Smooth muscle cell (in vitro differentiated cells): ENCODE measurements around the gene NEUROD2. TPM values are rescaled to one million over a fixed set of nuclear protein-coding genes. Genes with fewer than 3 reads are reported as not detected.
A peak's percentile ranks its signal among the peaks of the same experiment; 100 is the strongest.

ENCODE experiments used
- DNase-seq: peaks from one replicate; lab custom pipeline; 2025; ENCODE audit not compliant: unreplicated experiment; lab: John Stamatoyannopoulos, UW
- H2AFZ ChIP-seq: fragments of 200-600 bp; sonication (generic); 2 replicates; pipeline ENCODE4 v1.6.0; 2016; ENCODE audit warnings: antibody characterized with exemption, low read depth, mild to moderate bottlenecking
- H3F3A ChIP-seq: fragments of 200-600 bp; sonication (generic); 2 replicates; pipeline ENCODE4 v1.6.0; 2017; ENCODE audit warnings: antibody characterized with exemption, low read depth
- H3K27ac ChIP-seq: fragments of 200-600 bp; sonication (generic); 2 replicates; pipeline ENCODE4 v1.5.1; 2016; ENCODE audit warnings: low read depth, mild to moderate bottlenecking
- H3K27me3 ChIP-seq: fragments of 200-600 bp; sonication (generic); 2 replicates; pipeline ENCODE4 v1.6.1; 2016; ENCODE audit warnings: low read depth, mild to moderate bottlenecking
- H3K36me3 ChIP-seq: fragments of 200-600 bp; sonication (generic); 2 replicates; pipeline ENCODE4 v1.5.1; 2016; ENCODE audit warnings: low read depth
- H3K4me1 ChIP-seq: fragments of 200-600 bp; sonication (generic); 2 replicates; pipeline ENCODE4 v1.5.1; 2016; ENCODE audit warnings: low read depth
- H3K4me2 ChIP-seq: fragments of 200-600 bp; sonication (generic); 2 replicates; pipeline ENCODE4 v1.6.0; 2016; ENCODE audit warnings: mild to moderate bottlenecking
- H3K4me3 ChIP-seq: fragments of 200-600 bp; sonication (generic); 2 replicates; pipeline ENCODE4 v1.5.1; 2016; ENCODE audit warnings: mild to moderate bottlenecking
- H3K79me2 ChIP-seq: fragments of 200-600 bp; sonication (generic); 2 replicates; pipeline ENCODE4 v1.6.0; 2016; ENCODE audit warnings: low read depth, mild to moderate bottlenecking
- H3K9ac ChIP-seq: fragments of 200-600 bp; sonication (generic); 2 replicates; pipeline ENCODE4 v1.6.0; 2016; ENCODE audit warnings: low read depth
- H3K9me3 ChIP-seq: fragments of 200-600 bp; sonication (generic); replicated peaks from 2 replicates; pipeline ENCODE4 v1.5.1; 2016; ENCODE audit warnings: low read depth
- H4K20me1 ChIP-seq: fragments of 200-600 bp; sonication (generic); 2 replicates; pipeline ENCODE4 v1.6.0; 2016; ENCODE audit warnings: low read depth
- CTCF ChIP-seq: fragments of 200-600 bp; sonication (generic); IDR thresholded peaks from 2 replicates; pipeline ENCODE4 v1.5.1; 2017; ENCODE audit warnings: borderline replicate concordance, mild to moderate bottlenecking, antibody characterized with exemption; ENCODE audit not compliant: insufficient read depth, poor library complexity, severe bottlenecking
- WGBS: methylation state at CpG from one replicate; pipeline ENCODE4 v1.1.7; 2016; ENCODE audit warnings: low lambda C conversion rate; 5-methylcytosine and 5-hydroxymethylcytosine counted together
- polyA plus RNA-seq: library from polyadenylated mRNA; unstranded; fragments of >200 nt; fragmentation: Nextera tagmentation; extraction: Ambion mirVana; gene quantifications from 2 replicates; pipeline ENCODE4 v1.2.1, GENCODE V29; 2016
- total RNA-seq: library from RNA; depleted of rRNA; stranded (reverse); fragments of >200 nt; gene quantifications from 2 replicates; pipeline ENCODE4 v1.2.3, GENCODE V29; 2014

NEUROD2 gene
- total and polyA plus RNA-seq, 2 experiments from 2014 or later: 0.19 TPM; not detected in 1

DNA sequence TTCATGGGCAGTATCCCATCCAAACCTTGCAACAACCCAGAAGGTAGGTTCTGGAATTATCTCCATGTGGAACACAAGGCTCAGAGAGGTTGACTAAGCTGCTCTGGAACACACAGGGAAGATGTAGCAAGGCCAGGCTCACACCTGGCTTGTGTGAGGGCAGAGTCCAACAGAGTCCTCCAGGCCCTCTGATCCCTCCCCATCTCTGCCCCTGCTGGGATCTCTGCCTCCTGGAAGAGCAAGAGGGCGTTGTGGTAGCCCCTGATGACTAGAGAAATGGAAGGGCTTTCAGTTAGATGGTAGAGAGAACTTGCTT, 12.0 kb upstream of the NEUROD2 start:
- no peaks in the 10 kb centered on the region for H4K20me1 ChIP-seq
- 44% methylated on average over 1 of the region's 1 CpG for WGBS
- H3K4me2 ChIP-seq: no peak overlapping the region
- H3K79me2 ChIP-seq: no peaks in the 10 kb centered on the region
- peaks cover 71% of the 10 kb centered on the region for H3K27me3 ChIP-seq
- no peak overlapping the region for H3K27ac ChIP-seq
- H3K4me3 ChIP-seq: no peak overlapping the region
- H3F3A ChIP-seq: peaks cover 3% of the 10 kb centered on the region
- H2AFZ ChIP-seq: no peak overlapping the region
- H3K4me1 ChIP-seq: no peaks in the 10 kb centered on the region
- no peak overlapping the region for H3K9ac ChIP-seq
- H3K36me3 ChIP-seq: no peaks in the 10 kb centered on the region
- no peaks in the 10 kb centered on the region for H3K9me3 ChIP-seq
- DNase-seq: no peak
- no peak for TF ChIP-seq CTCF

GRCh38 chr17:39618956-39619785, 11.5 kb upstream of the NEUROD2 start:
- H3K9me3 ChIP-seq: no peaks in the 10 kb centered on the region
- H3K4me3 ChIP-seq: peak overlapping the region; percentile 69
- peaks cover 70% of the 10 kb centered on the region for H3K27me3 ChIP-seq
- H3K4me1 ChIP-seq: no peaks in the 10 kb centered on the region
- DNase-seq: no peak
- H3K36me3 ChIP-seq: no peaks in the 10 kb centered on the region
- no peak overlapping the region for H3K9ac ChIP-seq
- 59% methylated on average over 13 of the region's 13 CpGs for WGBS
- H2AFZ ChIP-seq: peak overlapping the region; percentile 97
- no peaks in the 10 kb centered on the region for H3K79me2 ChIP-seq
- TF ChIP-seq CTCF: no peak
- peak overlapping the region; percentile 100 for H3K4me2 ChIP-seq
- H3F3A ChIP-seq: peaks cover 3% of the 10 kb centered on the region
- no peak overlapping the region for H3K27ac ChIP-seq
- H4K20me1 ChIP-seq: no peaks in the 10 kb centered on the region

DNA sequence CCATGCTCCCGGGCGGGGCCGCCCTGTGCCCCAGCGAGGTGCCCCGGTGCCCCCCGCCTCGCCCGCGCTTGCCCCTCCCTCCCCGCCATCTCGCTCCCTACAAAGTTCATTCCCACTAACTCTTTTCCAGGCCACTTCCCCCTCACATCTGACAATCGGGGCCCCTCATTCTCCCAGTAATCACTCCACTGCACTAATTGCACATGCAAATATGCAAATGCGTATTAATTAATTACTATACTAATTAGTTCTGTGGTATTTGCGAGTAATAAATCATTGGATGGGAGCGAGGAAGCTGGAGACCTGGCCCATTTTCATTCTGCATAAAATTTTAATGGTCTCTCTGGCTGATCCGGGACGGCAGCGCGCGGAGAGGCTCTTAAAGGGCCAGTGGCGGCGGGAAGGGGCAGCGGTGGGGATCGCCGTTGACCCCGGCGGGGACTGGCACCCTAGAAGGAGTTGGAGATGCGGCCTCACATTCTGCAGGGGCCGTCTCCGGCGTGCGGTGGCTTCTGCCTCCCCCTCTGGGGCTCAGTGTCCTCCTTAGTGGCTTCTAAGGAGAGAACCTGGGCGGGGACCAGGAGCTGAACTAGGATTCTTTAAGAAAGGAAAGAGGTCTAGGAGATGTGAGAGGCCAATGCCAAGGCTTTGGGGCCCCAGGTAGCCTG, 10.7 kb upstream of the NEUROD2 start:
- H3F3A ChIP-seq: peaks cover 3% of the 10 kb centered on the region
- no peak for DNase-seq
- WGBS: under 1% methylated on average over 22 of the region's 33 CpGs
- no peak for TF ChIP-seq CTCF
- H3K79me2 ChIP-seq: no peaks in the 10 kb centered on the region
- no peaks in the 10 kb centered on the region for H3K36me3 ChIP-seq
- H3K4me3 ChIP-seq: peak overlapping the region; percentile 69
- H2AFZ ChIP-seq: peak overlapping the region; percentile 97
- H3K9ac ChIP-seq: no peak overlapping the region
- peaks cover 71% of the 10 kb centered on the region for H3K27me3 ChIP-seq
- peak overlapping the region; percentile 100 for H3K4me2 ChIP-seq
- no peak overlapping the region for H3K27ac ChIP-seq
- H4K20me1 ChIP-seq: no peaks in the 10 kb centered on the region
- no peaks in the 10 kb centered on the region for H3K9me3 ChIP-seq
- no peaks in the 10 kb centered on the region for H3K4me1 ChIP-seq
